GM21717 (cell line): ENCODE results near the gene CAV2.
"Not testable (repeated sequence)": the region's sequence is repeated elsewhere in the genome, so short reads cannot be mapped to it uniquely, and the experiment has no call there.

Experiments
- ATAC-seq: cut with Tn5 transposase; IDR thresholded peaks from one replicate; pipeline ENCODE4 v1.9.1; 2021; ENCODE audit warnings: mild to moderate bottlenecking, moderate library complexity; ENCODE audit not compliant: unreplicated experiment

Gene CAV2

GRCh38 chr7:116499168-116500077, at the start of gene CAV2:
Gene CAV2 (plus strand): TSS chr7:116499738. CDS start chr7:116499782, 44 bp downstream.
- no peak for ATAC-seq

- no peak for ATAC-seq
Measured at GRCh38 chr7:116449950-116450349, 49.6 kb upstream of the CAV2 start.

GRCh38 chr7:116451957-116452729, 47.4 kb upstream of the CAV2 start:
- no peak for ATAC-seq

GRCh38 chr7:116454377-116454776, 45.2 kb upstream of the CAV2 start:
- ATAC-seq = no peak

GRCh38 chr7:116455009-116455408, 44.5 kb upstream of the CAV2 start:
- ATAC-seq = no peak

- no peak for ATAC-seq
Measured at GRCh38 chr7:116455499-116455898, 44.0 kb upstream of the CAV2 start.

GRCh38 chr7:116461500-116461899, 38.0 kb upstream of the CAV2 start:
- ATAC-seq = no peak

- no peak for ATAC-seq
Measured at GRCh38 chr7:116463956-116464355, 35.6 kb upstream of the CAV2 start.

GRCh38 chr7:116464375-116464774, 35.2 kb upstream of the CAV2 start:
- ATAC-seq = no peak

- no peak for ATAC-seq
Measured at GRCh38 chr7:116465125-116465524, 34.4 kb upstream of the CAV2 start.

- no peak for ATAC-seq
Measured at GRCh38 chr7:116468534-116468933, 31.0 kb upstream of the CAV2 start.

- no peak for ATAC-seq
Measured at GRCh38 chr7:116477625-116478024, 21.9 kb upstream of the CAV2 start.

- ATAC-seq = no peak
Measured at GRCh38 chr7:116478834-116479233, 20.7 kb upstream of the CAV2 start.

GRCh38 chr7:116483271-116483942, 16.1 kb upstream of the CAV2 start:
- no peak for ATAC-seq

GRCh38 chr7:116484389-116484788, 15.1 kb upstream of the CAV2 start:
- not testable (repeated sequence) for ATAC-seq

- ATAC-seq = no peak
Measured at GRCh38 chr7:116487907-116488521, 11.5 kb upstream of the CAV2 start.

- ATAC-seq = no peak
Measured at GRCh38 chr7:116490351-116490750, 9.2 kb upstream of the CAV2 start.

- ATAC-seq = no peak
Measured at GRCh38 chr7:116491887-116492653, 7.5 kb upstream of the CAV2 start.

- no peak for ATAC-seq
Measured at GRCh38 chr7:116492654-116493109, 6.9 kb upstream of the CAV2 start.

GRCh38 chr7:116493449-116493848, 6.1 kb upstream of the CAV2 start:
- ATAC-seq = no peak
